ENCODE data around the gene KCNJ11. TPM values are rescaled to one million over a fixed set of nuclear protein-coding genes. Genes with fewer than 3 reads are reported as not detected.

The KCNJ11 gene
- total RNA-seq, 1 experiment from 2014 or later: 7.5 TPM

DNA sequence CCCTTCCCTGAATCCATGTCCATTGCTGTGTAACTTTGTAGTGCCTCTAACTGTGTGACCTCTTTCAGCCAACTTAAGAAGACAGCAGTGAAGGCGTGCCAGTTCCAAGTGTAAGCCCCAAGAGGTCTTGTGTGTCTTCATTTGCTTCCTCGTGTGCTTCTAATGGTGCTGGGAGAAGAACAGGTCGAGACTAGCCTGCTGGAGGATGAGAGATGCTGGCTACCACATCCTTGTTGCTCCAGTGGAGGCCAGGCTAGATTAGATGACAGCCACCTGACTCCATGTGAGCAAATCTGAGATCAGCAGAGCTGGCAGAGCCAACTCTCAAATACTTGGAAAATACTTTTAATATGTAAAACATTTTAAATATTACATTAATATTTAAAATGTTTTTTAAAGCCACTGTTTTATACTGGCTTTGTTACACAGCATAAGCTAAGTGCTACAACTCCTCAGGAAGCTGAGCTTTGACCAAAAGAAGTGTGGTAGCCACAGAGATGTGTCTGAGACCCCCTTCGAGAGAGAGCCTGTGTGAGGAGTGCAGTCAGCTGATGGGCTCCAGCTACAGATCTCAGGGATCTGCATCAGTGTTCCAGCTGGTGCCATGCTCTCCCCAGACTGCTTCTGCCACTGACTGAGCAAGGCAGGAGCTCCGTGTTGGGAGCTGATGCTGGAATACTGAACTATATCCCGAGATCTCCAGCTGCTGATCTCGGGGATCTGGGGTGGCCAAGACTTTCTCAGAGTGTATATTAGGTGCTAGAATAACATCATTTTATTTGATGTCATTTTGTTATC lies 8.9 kb downstream of the KCNJ11 start (continued):
- TF ChIP-seq POLR2AphosphoS5 (IDR thresholded peaks at IDR 0.05; ENCODE audit: low read depth, low read length): no peak
- TF ChIP-seq RAD21 (IDR thresholded peaks at IDR 0.05; ENCODE audit: low read depth): no peak
- TF ChIP-seq, protein P1, sequence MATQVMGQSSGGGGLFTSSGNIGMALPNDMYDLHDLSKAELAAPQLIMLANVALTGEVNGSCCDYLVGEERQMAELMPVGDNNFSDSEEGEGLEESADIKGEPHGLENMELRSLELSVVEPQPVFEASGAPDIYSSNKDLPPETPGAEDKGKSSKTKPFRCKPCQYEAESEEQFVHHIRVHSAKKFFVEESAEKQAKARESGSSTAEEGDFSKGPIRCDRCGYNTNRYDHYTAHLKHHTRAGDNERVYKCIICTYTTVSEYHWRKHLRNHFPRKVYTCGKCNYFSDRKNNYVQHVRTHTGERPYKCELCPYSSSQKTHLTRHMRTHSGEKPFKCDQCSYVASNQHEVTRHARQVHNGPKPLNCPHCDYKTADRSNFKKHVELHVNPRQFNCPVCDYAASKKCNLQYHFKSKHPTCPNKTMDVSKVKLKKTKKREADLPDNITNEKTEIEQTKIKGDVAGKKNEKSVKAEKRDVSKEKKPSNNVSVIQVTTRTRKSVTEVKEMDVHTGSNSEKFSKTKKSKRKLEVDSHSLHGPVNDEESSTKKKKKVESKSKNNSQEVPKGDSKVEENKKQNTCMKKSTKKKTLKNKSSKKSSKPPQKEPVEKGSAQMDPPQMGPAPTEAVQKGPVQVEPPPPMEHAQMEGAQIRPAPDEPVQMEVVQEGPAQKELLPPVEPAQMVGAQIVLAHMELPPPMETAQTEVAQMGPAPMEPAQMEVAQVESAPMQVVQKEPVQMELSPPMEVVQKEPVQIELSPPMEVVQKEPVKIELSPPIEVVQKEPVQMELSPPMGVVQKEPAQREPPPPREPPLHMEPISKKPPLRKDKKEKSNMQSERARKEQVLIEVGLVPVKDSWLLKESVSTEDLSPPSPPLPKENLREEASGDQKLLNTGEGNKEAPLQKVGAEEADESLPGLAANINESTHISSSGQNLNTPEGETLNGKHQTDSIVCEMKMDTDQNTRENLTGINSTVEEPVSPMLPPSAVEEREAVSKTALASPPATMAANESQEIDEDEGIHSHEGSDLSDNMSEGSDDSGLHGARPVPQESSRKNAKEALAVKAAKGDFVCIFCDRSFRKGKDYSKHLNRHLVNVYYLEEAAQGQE (IDR thresholded peaks at IDR 0.05; ENCODE audit: low read depth): no peak
- TF ChIP-seq EZH2phosphoT487 (IDR thresholded peaks at IDR 0.05; ENCODE audit: borderline replicate concordance): no peak
- TF ChIP-seq ATF3 (IDR thresholded peaks at IDR 0.05): no peak

GRCh38 chr11:17378655-17379054 lies 9.8 kb downstream of the KCNJ11 start:
- no peak for ATAC-seq
- CTCF ChIA-PET: no interaction called here

More at GRCh38 chr11:17378655-17379054, 9.8 kb downstream of the KCNJ11 start:
- POLR2A ChIA-PET: no interaction called here
- RAD21 ChIA-PET (ENCODE audit: low non-redundant PET in 1 of 2, low total read pairs in 2 of 2, uncharacterized antibody in 2 of 2, unreplicated experiment in 2 of 2): no interaction called here
- no peak overlapping the region for H2AFZ ChIP-seq (ENCODE audit: low read depth, low read length, poor library complexity, severe bottlenecking)
- H3K36me3 ChIP-seq (ENCODE audit: control insufficient read depth in 1 of 2, insufficient read depth in 2 of 2, low read length in 2 of 2): no peaks in the 10 kb centered on the region
- no peaks in the 10 kb centered on the region for H3K4me1 ChIP-seq (ENCODE audit: control insufficient read depth in 1 of 2, insufficient read depth in 2 of 2, low read length in 2 of 2)
- no TSS peak for BruUV-seq (replicated peaks)
- no peak for DNase-seq (ENCODE audit: low read depth, low spot score)
- intact Hi-C loops (cut with micrococcal nuclease): no loop called here
- no peak overlapping the region for H3K27ac ChIP-seq (ENCODE audit: low read depth, low read length)
- H3K4me3 ChIP-seq (replicated peaks in 1 of 2; ENCODE audit: low read depth in 1 of 2, low read length in 2 of 2): no peak overlapping the region
- no peak overlapping the region for H3K9ac ChIP-seq (ENCODE audit: low read length)
- H3K9me3 ChIP-seq (ENCODE audit: control insufficient read depth in 1 of 2, insufficient read depth in 1 of 2, low read depth in 1 of 2, low read length in 2 of 2): peaks cover 8 to 11% of the 10 kb centered on the region in 2 experiments; a peak in 3 of 4 replicates
- no peaks in the 10 kb centered on the region for H4K20me1 ChIP-seq (ENCODE audit: insufficient read depth)
- H3K79me2 ChIP-seq (ENCODE audit: insufficient read depth, low read length): no peaks in the 10 kb centered on the region
- no peak overlapping the region for H3K4me2 ChIP-seq (ENCODE audit: low read length)
- no peaks in the 10 kb centered on the region for H3K9me2 ChIP-seq (ENCODE audit: insufficient read depth)
- H3K27me3 ChIP-seq (ENCODE audit: insufficient read depth, low read length): no peaks in the 10 kb centered on the region
- TF ChIP-seq JUND (IDR thresholded peaks at IDR 0.05): no peak
- no peak for TF ChIP-seq RAD21 (IDR thresholded peaks at IDR 0.05; ENCODE audit: low read depth)
- TF ChIP-seq ZNF274 (IDR thresholded peaks at IDR 0.05; ENCODE audit: low read depth, low read length): no peak
- no peak for TF ChIP-seq TCF7L2 (IDR thresholded peaks at IDR 0.05; ENCODE audit: borderline replicate concordance, extremely low read depth, insufficient read depth, insufficient read length)
- TF ChIP-seq ZBTB33 (IDR thresholded peaks at IDR 0.05; ENCODE audit: extremely low read depth, insufficient replicate concordance, low read length): no peak
- no peak for TF ChIP-seq SRF (IDR thresholded peaks at IDR 0.05; ENCODE audit: low read depth)

All from HCT116 (cell line).